MG63 (cell line): ENCODE measurements around the gene CLEC4A. TPM values are rescaled to one million over a fixed set of nuclear protein-coding genes. Genes with fewer than 3 reads are reported as not detected.
"Not testable (repeated sequence)": the region's sequence is repeated elsewhere in the genome, so short reads cannot be mapped to it uniquely, and the experiment has no call there.

ENCODE experiments used
- DNase-seq: peaks from one replicate; pipeline ENCODE4 v3.0.0-alpha.2; 2020
- H3K27me3 ChIP-seq: fragments of 250-450 bp; sonication (Bioruptor Pico); 2 replicates; pipeline ENCODE4 v1.5.1; 2020; ENCODE audit warnings: mild to moderate bottlenecking, moderate library complexity
- H3K36me3 ChIP-seq: fragments of 250-450 bp; sonication (Bioruptor Pico); 2 replicates; pipeline ENCODE4 v1.5.1; 2020; ENCODE audit warnings: mild to moderate bottlenecking, moderate library complexity
- H3K4me3 ChIP-seq: fragments of 250-450 bp; sonication (Bioruptor Pico); 2 replicates; pipeline ENCODE4 v1.5.1; 2020; ENCODE audit warnings: mild to moderate bottlenecking, moderate library complexity
- H3K9me3 ChIP-seq: fragments of 250-450 bp; sonication (Bioruptor Pico); 2 replicates; pipeline ENCODE4 v1.5.1; 2020; ENCODE audit warnings: mild to moderate bottlenecking, moderate library complexity
- total RNA-seq: library from RNA; depleted of rRNA; stranded (reverse); fragments of >200 nt; shearing (Covaris generic); gene quantifications from 2 replicates; pipeline ENCODE4 v1.2.3, GENCODE V29; 2014; ENCODE audit warnings: low replicate concordance; rRNA removed

The CLEC4A gene
- not detected in 2 replicates for total RNA-seq

GRCh38 chr12:8123124-8123912 is at the start of gene CLEC4A:
Gene CLEC4A (plus strand): TSS chr12:8123617. CDS start chr12:8123879, 262 bp downstream.
- no peak for DNase-seq
- Histone ChIP-seq H3K4me3 (no peak within 1 kb of the TSS), H3K9me3 (no peaks in the 10 kb centered on the region), H3K27me3 (no peaks in the 10 kb centered on the region), H3K36me3 (no peaks in the 10 kb centered on the region)

- Histone ChIP-seq H3K9me3 (no peaks in the 10 kb centered on the region), H3K4me3 (no peak overlapping the region), H3K36me3 (no peaks in the 10 kb centered on the region), H3K27me3 (no peaks in the 10 kb centered on the region)
- no peak for DNase-seq
These were observed 47.5 kb upstream of the CLEC4A start for GRCh38 chr12:8075935-8076334.

- Histone ChIP-seq H3K36me3 (no peaks in the 10 kb centered on the region), H3K9me3 (no peaks in the 10 kb centered on the region), H3K4me3 (no peak overlapping the region), H3K27me3 (no peaks in the 10 kb centered on the region)
- no peak for DNase-seq
These were observed 47.1 kb upstream of the CLEC4A start for GRCh38 chr12:8076366-8076765.

GRCh38 chr12:8077207-8077606 is 46.2 kb upstream of the CLEC4A start:
- Histone ChIP-seq H3K27me3 (no peaks in the 10 kb centered on the region), H3K9me3 (no peaks in the 10 kb centered on the region), H3K36me3 (no peaks in the 10 kb centered on the region), H3K4me3 (no peak overlapping the region)
- peak; percentile 47 for DNase-seq

- no peaks in the 10 kb centered on the region for H3K9me3 ChIP-seq
- peak; percentile 54 for DNase-seq
- no peaks in the 10 kb centered on the region for H3K36me3 ChIP-seq
- H3K4me3 ChIP-seq: no peak overlapping the region
- H3K27me3 ChIP-seq: no peaks in the 10 kb centered on the region
These were observed 45.0 kb upstream of the CLEC4A start for GRCh38 chr12:8078398-8078797.

GRCh38 chr12:8078916-8079315 is 44.5 kb upstream of the CLEC4A start:
- Histone ChIP-seq H3K27me3 (no peaks in the 10 kb centered on the region), H3K36me3 (no peaks in the 10 kb centered on the region), H3K4me3 (no peak overlapping the region), H3K9me3 (no peaks in the 10 kb centered on the region)
- DNase-seq: no peak

DNA sequence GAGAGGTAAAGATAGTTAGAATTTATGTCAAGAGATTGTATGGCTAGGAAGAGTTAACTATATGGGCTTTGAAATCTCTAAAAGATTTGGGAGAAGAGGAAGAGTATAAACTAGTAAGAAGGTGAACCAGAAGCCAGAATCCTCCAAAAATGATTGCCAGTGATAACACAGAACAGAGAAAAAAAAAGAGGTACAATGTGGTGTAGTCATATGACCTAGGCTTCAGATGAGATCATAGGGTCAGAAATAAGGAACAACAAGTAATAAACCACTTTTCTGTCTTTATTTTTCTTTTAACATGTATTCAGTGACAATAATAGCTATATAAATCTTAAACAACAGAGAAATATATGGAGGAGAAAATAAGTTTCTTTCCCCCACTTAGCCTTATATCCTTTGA is 43.3 kb upstream of the CLEC4A start:
- Histone ChIP-seq H3K9me3 (no peaks in the 10 kb centered on the region), H3K27me3 (no peaks in the 10 kb centered on the region), H3K4me3 (no peak overlapping the region), H3K36me3 (0 out of 2 replicates have a peak, but pooled peaks cover 3% of the 10 kb centered on the region)
- no peak for DNase-seq

GRCh38 chr12:8081251-8081920 is 42.0 kb upstream of the CLEC4A start:
- Histone ChIP-seq H3K9me3 (no peaks in the 10 kb centered on the region), H3K27me3 (no peaks in the 10 kb centered on the region), H3K36me3 (peaks cover 8% of the 10 kb centered on the region; the same call in 1 of the 2 replicates), H3K4me3 (peak overlapping the region; percentile 69)
- DNase-seq: no peak

DNA sequence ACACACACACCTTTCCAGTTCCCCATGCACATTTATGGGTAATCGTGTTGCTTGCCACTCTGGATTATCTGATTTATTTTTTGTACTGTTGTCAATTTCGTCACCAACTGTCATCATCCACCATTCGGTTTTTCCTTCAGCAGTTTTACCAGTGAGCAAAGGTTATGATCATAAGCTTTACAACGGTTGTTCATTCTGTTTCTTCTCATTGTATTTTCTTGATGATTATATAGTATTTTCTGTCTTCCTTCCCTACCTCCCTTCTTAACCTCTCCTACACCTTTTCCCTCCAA is 40.7 kb upstream of the CLEC4A start:
- no peak for DNase-seq
- Histone ChIP-seq H3K9me3 (no peaks in the 10 kb centered on the region), H3K27me3 (no peaks in the 10 kb centered on the region), H3K4me3 (peak overlapping the region; percentile 69), H3K36me3 (peaks cover 8% of the 10 kb centered on the region; the same call in 1 of the 2 replicates)

GRCh38 chr12:8084351-8084750 is 39.1 kb upstream of the CLEC4A start:
- H3K36me3 ChIP-seq, H3K4me3 ChIP-seq, H3K9me3 ChIP-seq, H3K27me3 ChIP-seq, DNase-seq: not testable (repeated sequence)

- H3K4me3 ChIP-seq: no peak overlapping the region
- no peaks in the 10 kb centered on the region for H3K9me3 ChIP-seq
- no peak for DNase-seq
- H3K36me3 ChIP-seq: peaks cover 35% of the 10 kb centered on the region
- H3K27me3 ChIP-seq: no peaks in the 10 kb centered on the region
These were observed 35.8 kb upstream of the CLEC4A start for GRCh38 chr12:8087666-8088065.

- no peaks in the 10 kb centered on the region for H3K27me3 ChIP-seq
- H3K36me3 ChIP-seq: peaks cover 44% of the 10 kb centered on the region
- H3K4me3 ChIP-seq: no peak overlapping the region
- no peaks in the 10 kb centered on the region for H3K9me3 ChIP-seq
- DNase-seq: no peak
These were observed 34.8 kb upstream of the CLEC4A start for GRCh38 chr12:8088574-8088973.

- H3K27me3 ChIP-seq, H3K4me3 ChIP-seq, DNase-seq, H3K9me3 ChIP-seq: not testable (repeated sequence)
- H3K36me3 ChIP-seq: peaks cover 51% of the 10 kb centered on the region
These were observed 34.1 kb upstream of the CLEC4A start for GRCh38 chr12:8089277-8089676.

DNA sequence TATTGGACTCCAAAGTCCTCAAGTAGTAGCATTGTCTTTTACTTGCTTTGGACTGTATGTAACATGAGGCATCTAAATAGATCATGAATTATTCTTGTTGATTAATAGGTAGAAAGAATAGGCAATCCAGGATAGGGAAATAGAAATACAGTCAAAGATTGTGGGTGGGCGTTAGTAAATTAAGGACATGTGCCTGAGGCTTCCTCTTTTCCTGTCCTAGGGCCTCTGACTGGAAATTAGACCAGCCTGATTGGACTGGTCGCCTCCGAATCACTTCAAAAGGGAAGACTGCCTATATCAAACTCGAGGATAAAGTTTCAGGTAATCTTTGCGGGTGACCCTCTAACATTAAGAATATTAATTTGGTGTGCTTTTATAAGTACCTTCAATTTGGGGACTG is 33.7 kb upstream of the CLEC4A start:
- DNase-seq: no peak
- peaks cover 52% of the 10 kb centered on the region for H3K36me3 ChIP-seq
- no peak overlapping the region for H3K4me3 ChIP-seq
- no peaks in the 10 kb centered on the region for H3K9me3 ChIP-seq
- H3K27me3 ChIP-seq: no peaks in the 10 kb centered on the region

- Histone ChIP-seq H3K36me3 (peaks cover 59% of the 10 kb centered on the region), H3K4me3 (no peak overlapping the region), H3K9me3 (no peaks in the 10 kb centered on the region), H3K27me3 (no peaks in the 10 kb centered on the region)
- no peak for DNase-seq
These were observed 30.1 kb upstream of the CLEC4A start for GRCh38 chr12:8093291-8093690.

DNA sequence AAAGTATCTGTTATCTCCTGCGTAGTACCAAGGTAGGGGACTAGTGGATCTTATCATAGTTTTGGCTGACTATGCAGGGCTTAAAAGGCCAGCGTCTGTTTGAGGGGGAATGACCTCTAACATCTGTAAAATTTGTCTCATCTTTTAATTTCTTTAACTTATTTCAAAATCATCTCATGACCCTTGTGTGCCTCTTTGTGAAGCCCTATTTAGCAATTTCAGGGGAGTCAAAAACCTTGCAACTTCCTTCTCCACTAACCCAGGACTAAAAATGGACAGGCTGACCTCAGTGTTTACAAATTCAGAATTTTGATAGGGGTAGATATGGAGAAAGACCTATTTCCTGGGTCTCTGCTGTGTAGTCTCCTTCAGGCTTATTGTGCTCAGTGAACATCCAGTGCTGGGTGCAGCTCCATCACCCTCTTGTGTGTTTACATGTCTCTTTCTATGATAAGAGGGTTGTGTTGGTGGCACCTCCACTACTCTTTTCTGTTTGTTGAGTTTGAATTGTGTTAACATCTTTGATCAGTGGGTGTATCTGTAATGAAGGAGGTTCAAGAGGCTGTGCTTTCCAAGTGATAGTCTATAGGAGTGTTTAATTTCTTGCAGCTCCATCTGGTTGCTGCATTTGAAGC is 27.0 kb upstream of the CLEC4A start:
- DNase-seq: no peak
- no peak overlapping the region for H3K4me3 ChIP-seq
- H3K9me3 ChIP-seq: no peaks in the 10 kb centered on the region
- peaks cover 44% of the 10 kb centered on the region for H3K36me3 ChIP-seq
- no peaks in the 10 kb centered on the region for H3K27me3 ChIP-seq

DNA sequence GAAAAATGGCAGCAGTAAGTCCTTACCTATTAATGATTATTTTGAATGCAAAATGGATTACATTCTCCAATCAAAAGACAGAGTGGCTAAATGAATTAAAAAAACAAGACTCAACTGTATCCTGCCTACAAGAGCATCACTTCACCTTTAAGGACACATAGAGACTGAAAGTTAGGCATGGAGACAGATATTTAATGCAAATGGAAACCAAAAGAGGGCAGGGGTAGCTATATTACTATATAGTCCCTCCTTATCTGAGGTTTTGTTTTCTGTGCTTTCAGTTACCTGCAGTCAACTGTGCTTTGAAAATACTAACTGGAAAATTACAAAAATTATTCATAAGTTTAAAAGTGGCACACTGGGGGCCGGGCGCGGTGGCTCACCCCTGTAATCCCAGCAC is 24.2 kb upstream of the CLEC4A start:
- Histone ChIP-seq H3K36me3 (peaks cover 16% of the 10 kb centered on the region), H3K9me3 (no peaks in the 10 kb centered on the region), H3K4me3 (no peak overlapping the region), H3K27me3 (no peaks in the 10 kb centered on the region)
- DNase-seq: no peak
